WTC11 (cell line): Measurements from ENCODE around the gene EHBP1L1. TPM values are rescaled to one million over a fixed set of nuclear protein-coding genes. Genes with fewer than 3 reads are reported as not detected.

Experiments
- ATAC-seq: fragments of 200-7000 bp; cut with Tn5 transposase; 2 replicates; pipeline ENCODE4 v1.10.0; 2021; ENCODE audit warnings: mild to moderate bottlenecking, moderate library complexity
- CTCF ChIA-PET: fragments of 300-600 bp; sonication (Branson Sonifier 250); formaldehyde crosslinking; loops from one replicate; lab custom pipeline; 2021; ENCODE audit warnings: antibody characterized with exemption; lab: Charles Lee
- POLR2A ChIA-PET: fragments of 350-600 bp; sonication (Branson Sonifier 250); formaldehyde crosslinking; loops from one replicate; lab custom pipeline; 2021; ENCODE audit warnings: antibody characterized with exemption; lab: Charles Lee
- DNase-seq: peaks from one replicate; pipeline ENCODE4 v3.0.0; 2021; ENCODE audit warnings: low spot score
- H3K27ac Mint-ChIP-seq: 2 replicates; pipeline ENCODE4 v1.8.0; 2021; ENCODE audit warnings: mixed read lengths
- H3K27me3 Mint-ChIP-seq: 2 replicates; pipeline ENCODE4 v1.8.0; 2021; ENCODE audit warnings: low read depth, mild to moderate bottlenecking, moderate library complexity, mixed read lengths
- H3K36me3 Mint-ChIP-seq: 2 replicates; pipeline ENCODE4 v1.8.0; 2021; ENCODE audit warnings: mixed read lengths
- H3K4me1 Mint-ChIP-seq: 2 replicates; pipeline ENCODE4 v1.8.0; 2022; ENCODE audit warnings: mixed read lengths
- H3K4me3 Mint-ChIP-seq: 2 replicates; pipeline ENCODE4 v1.8.0; 2021; ENCODE audit warnings: mild to moderate bottlenecking, moderate library complexity, mixed read lengths
- H3K9me3 Mint-ChIP-seq: 2 replicates; pipeline ENCODE4 v1.8.0; 2021; ENCODE audit warnings: mixed read lengths
- AR ChIP-seq: fragments of 250-450 bp; sonication (Bioruptor Pico); IDR thresholded peaks from 2 replicates; pipeline ENCODE4 v1.9.0; 2021; ENCODE audit warnings: mild to moderate bottlenecking
- ARID4B ChIP-seq: sonication (generic); formaldehyde crosslinking; IDR thresholded peaks from 2 replicates; pipeline ENCODE4 v1.8.0; 2023; ENCODE audit warnings: missing genetic modification reagents, mild to moderate bottlenecking, borderline replicate concordance
- CREB1 ChIP-seq: sonication (generic); formaldehyde crosslinking; IDR thresholded peaks from 2 replicates; pipeline ENCODE4 v1.8.0; 2023; ENCODE audit warnings: mild to moderate bottlenecking, missing genetic modification reagents
- CTCF ChIP-seq: fragments of 200-600 bp; IDR thresholded peaks from 2 replicates; pipeline ENCODE4 v1.8.0; 2022; ENCODE audit warnings: antibody characterized with exemption
- E2F5 ChIP-seq: sonication (generic); formaldehyde crosslinking; IDR thresholded peaks from 2 replicates; pipeline ENCODE4 v1.8.1; 2022; ENCODE audit warnings: mild to moderate bottlenecking, moderate library complexity, missing genetic modification reagents
- ERG ChIP-seq: fragments of 250-450 bp; sonication (Bioruptor Pico); IDR thresholded peaks from 2 replicates; pipeline ENCODE4 v1.8.0; 2021; ENCODE audit warnings: mild to moderate bottlenecking
- FOXP4 ChIP-seq: sonication (generic); formaldehyde crosslinking; IDR thresholded peaks from 2 replicates; pipeline ENCODE4 v1.8.0; 2022; ENCODE audit warnings: mild to moderate bottlenecking, missing genetic modification reagents
- HMGA2 ChIP-seq: fragments of 250-450 bp; sonication (Bioruptor Pico); IDR thresholded peaks from 2 replicates; pipeline ENCODE4 v1.4.0; 2021; ENCODE audit warnings: mild to moderate bottlenecking, moderate library complexity
- HMGXB4 ChIP-seq: sonication (generic); formaldehyde crosslinking; IDR thresholded peaks from 2 replicates; pipeline ENCODE4 v1.8.1; 2023; ENCODE audit warnings: mild to moderate bottlenecking, moderate library complexity, missing genetic modification reagents
- KAT7 ChIP-seq: sonication (generic); formaldehyde crosslinking; IDR thresholded peaks from 2 replicates; pipeline ENCODE4 v1.8.1; 2023; ENCODE audit warnings: missing genetic modification reagents, mild to moderate bottlenecking, borderline replicate concordance
- MXD4 ChIP-seq: fragments of 250-450 bp; sonication (Bioruptor Pico); IDR thresholded peaks from 2 replicates; pipeline ENCODE4 v1.8.0; 2021; ENCODE audit warnings: mild to moderate bottlenecking, moderate library complexity, borderline replicate concordance
- PREB ChIP-seq: sonication (generic); formaldehyde crosslinking; IDR thresholded peaks from 2 replicates; pipeline ENCODE4 v1.8.1; 2022; ENCODE audit warnings: mild to moderate bottlenecking, missing genetic modification reagents, moderate library complexity, borderline replicate concordance
- SOX15 ChIP-seq: fragments of 250-450 bp; sonication (Bioruptor Pico); IDR thresholded peaks from 2 replicates; pipeline ENCODE4 v1.9.0; 2021; ENCODE audit warnings: mild to moderate bottlenecking
- SP1 ChIP-seq: sonication (generic); formaldehyde crosslinking; conservative IDR thresholded peaks from 2 replicates; pipeline ENCODE4 v1.8.1; 2022; ENCODE audit warnings: missing genetic modification reagents
- TP53 ChIP-seq: sonication (generic); formaldehyde crosslinking; IDR thresholded peaks from 2 replicates; pipeline ENCODE4 v1.8.1; 2023; ENCODE audit warnings: mild to moderate bottlenecking, missing genetic modification reagents
- ZMAT4 ChIP-seq: fragments of 250-450 bp; sonication (Bioruptor Pico); IDR thresholded peaks from 2 replicates; pipeline ENCODE4 v1.9.0; 2021; ENCODE audit warnings: mild to moderate bottlenecking
- ZNF232 ChIP-seq: sonication (generic); formaldehyde crosslinking; IDR thresholded peaks from 2 replicates; pipeline ENCODE4 v1.8.0; 2022; ENCODE audit warnings: mild to moderate bottlenecking, missing genetic modification reagents
- total RNA-seq: library from RNA; stranded (reverse); gene quantifications from 3 replicates; pipeline ENCODE4 v1.2.3, GENCODE V29; 2021

EHBP1L1 gene
- total RNA-seq, 1 experiment from 2014 or later, result 11.8 TPM

GRCh38 chr11:65546217-65546958 lies 29.5 kb upstream of the EHBP1L1 start:
- Mint-ChIP-seq H3K36me3 (no peaks in the 10 kb centered on the region), H3K4me3 (peak overlapping the region; percentile 66), H3K27me3 (peaks cover 95% of the 10 kb centered on the region), H3K27ac (no peak overlapping the region), H3K4me1 (peaks cover 18% of the 10 kb centered on the region), H3K9me3 (no peaks in the 10 kb centered on the region)
- ATAC-seq (peak; percentile 78), DNase-seq (peak; percentile 99)
- ChIA-PET POLR2A (no interaction called here), CTCF (interaction anchor here (0.6 to 10.3 kb wide), 17 partner anchors 8 to 1646 kb away, joined by 3 to 270 read pairs (median 4); partner anchors contain the start of genes FAM89B, LTBP3 and ZNRD2)
- peak; percentile 70; the same call in 1 of the 2 replicates for TF ChIP-seq SP1 (CRISPR knock-in tag)
- no peak for TF ChIP-seq PREB (CRISPR knock-in tag)
- TF ChIP-seq TP53 (CRISPR knock-in tag), result no peak
- no peak for TF ChIP-seq AR (CRISPR knock-in tag)
- no peak for TF ChIP-seq CTCF
- TF ChIP-seq MXD4, result no peak
- TF ChIP-seq HMGA2 (CRISPR knock-in tag), result no peak
- no peak for TF ChIP-seq SOX15 (CRISPR knock-in tag)
- no peak for TF ChIP-seq CREB1 (CRISPR knock-in tag)
- TF ChIP-seq ZNF232 (CRISPR knock-in tag), result 0 out of 2 replicates have a peak, but pooled peaks have one; percentile 41
- TF ChIP-seq HMGXB4 (CRISPR knock-in tag), result no peak
- no peak for TF ChIP-seq ARID4B (CRISPR knock-in tag)
- no peak for TF ChIP-seq E2F5
- TF ChIP-seq ZMAT4, result no peak
- TF ChIP-seq KAT7 (CRISPR knock-in tag), result no peak
- TF ChIP-seq FOXP4 (CRISPR knock-in tag), result no peak
- TF ChIP-seq ERG (CRISPR knock-in tag), result no peak
